ENCODE data around the gene FER.
"Not testable (repeated sequence)": the region's sequence is repeated elsewhere in the genome, so short reads cannot be mapped to it uniquely, and the experiment has no call there.

Gene FER

DNA sequence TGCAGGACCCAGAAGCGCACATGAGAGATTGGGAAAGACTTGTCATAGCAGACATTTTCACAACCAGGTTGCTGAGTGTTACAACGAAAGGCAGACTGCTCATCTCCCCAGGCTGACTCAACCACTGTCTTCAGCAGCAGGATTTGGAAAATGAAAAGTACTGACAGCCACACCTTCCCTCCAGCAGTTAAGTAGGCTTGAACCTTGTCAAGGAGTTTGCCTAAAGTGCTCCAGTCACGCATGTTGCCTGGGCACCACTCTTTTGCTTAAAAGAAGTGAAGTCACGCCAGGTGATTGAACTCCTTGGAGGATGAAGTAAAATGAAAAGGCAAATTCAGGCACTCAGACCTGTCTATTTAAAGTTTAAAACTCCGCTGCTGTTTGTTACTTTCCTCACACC lies 304.5 kb downstream of the FER start:
- not testable (repeated sequence) for DNase-seq

DNA sequence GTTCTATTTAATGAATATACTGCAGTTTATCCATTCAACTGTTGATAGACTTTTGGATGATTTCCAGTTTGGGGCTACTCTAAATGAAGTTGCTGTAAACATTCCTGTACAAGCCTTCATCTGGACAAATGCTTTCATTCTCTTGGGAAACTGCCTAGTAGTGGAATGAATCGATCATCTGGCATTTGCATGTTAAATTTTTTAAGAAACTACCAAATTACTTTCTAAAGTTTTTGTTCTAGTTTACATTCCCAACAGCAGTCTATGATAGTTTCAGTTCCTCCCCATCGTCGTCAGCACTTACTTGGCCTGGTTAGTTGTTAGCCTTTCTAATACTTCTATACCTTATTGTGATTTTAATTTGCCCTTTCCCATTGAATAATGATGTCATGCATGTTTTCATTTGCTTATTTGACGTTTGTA lies 306.3 kb downstream of the FER start:
- DNase-seq: no peak

DNA sequence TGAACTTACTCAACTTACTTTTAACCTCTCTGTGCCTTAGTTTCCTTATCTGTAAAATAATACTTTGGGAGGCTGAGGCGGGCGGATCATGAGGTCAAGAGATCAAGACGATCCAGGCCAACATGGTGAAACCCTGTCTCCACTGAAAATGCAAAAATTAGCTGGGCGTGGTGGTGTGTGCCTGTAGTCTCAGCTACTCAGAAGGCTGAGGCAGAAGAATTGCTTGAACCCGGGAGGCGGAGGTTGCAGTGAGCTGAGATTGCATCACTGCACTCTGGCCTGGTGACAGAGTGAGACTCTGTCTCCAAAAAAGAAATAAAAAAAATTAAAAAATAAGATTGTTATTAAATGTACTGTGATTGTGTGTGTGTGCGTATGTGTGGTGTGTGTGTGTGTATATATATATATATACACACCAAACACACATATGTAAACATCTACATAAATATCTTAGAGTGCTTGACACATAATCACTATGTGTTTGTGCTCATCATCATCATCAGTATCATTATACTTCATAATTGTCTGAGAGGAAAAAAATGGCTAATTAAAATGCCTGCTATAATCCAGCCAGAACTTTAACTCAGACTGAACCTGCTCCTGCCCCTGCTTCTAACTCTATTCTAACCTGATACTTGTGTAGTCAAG lies 312.8 kb downstream of the FER start:
- DNase-seq: no peak

DNA sequence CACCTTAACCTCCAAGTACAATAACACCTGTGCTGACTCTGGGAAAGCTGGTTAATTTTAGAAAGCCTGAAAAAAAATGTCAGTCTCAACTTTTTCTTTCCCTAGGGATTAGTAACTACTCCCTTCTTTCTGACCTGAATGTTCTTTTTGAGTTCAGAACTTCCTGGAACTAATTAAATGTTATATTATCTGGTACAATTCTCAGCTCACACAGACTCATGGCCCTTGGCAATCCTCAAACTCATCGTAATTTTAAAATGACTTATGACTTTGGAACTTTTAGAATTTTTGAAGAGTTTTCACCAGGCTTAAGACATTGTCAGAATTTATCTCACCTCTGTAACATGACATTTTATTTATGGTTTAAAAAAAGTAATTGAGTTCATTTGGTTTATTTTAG lies 315.0 kb downstream of the FER start:
- no peak for DNase-seq

DNA sequence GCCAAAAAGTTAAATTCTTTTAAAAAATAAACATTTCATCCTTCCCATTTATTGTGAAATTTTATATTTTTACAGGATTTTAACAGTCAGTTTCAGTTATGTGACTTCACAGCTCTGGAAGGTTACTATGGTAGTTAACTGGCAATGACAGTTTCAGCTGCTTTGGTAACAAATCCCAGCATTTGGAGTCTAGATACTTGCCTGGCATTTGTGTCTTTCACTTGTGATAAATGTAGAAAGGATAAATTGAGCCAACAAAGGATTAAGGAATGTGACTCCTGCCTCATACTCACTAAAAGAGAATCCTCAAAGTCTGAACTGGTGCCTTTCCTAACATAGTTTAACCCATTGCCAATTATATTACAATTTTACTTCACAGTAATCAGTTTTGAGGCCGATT lies 315.5 kb downstream of the FER start:
- no peak for DNase-seq

DNA sequence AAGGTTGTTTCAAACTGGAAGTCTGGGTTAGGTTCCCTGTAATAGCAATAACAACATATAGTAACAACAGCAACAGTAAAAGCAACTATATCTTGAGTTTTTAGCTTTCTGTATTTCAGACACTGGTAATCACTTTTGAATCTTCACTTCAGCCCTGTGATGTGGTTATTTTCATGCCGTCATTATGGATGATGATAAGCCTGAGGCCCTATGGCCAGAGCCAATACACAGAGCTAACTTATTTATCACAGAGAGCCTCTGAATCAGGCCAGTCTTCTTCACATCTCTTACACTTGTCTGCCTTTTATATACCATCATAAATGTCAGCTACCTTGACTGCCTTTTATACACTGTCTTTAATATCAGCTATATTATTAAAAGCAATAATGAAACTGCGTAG lies 329.0 kb downstream of the FER start:
- DNase-seq: no peak

DNA sequence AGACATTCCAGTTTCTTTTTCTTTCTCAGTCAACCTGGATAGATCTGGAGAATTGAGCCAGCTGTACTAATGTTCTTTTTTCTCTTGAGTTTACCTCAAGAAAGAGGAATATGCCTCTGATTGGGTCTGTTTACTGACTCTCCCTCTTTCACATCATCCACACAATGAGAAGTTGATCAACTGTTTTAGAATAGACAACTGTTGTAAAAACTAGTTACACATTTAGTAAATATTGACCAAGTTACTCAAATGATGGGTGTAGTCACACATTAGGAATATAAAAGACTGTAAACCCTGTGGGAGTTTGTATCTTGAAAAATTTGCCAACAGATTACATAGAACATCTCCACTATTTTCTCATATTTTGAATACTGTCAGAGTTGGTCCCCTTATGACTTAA lies 330.8 kb downstream of the FER start:
- no peak for DNase-seq

DNA sequence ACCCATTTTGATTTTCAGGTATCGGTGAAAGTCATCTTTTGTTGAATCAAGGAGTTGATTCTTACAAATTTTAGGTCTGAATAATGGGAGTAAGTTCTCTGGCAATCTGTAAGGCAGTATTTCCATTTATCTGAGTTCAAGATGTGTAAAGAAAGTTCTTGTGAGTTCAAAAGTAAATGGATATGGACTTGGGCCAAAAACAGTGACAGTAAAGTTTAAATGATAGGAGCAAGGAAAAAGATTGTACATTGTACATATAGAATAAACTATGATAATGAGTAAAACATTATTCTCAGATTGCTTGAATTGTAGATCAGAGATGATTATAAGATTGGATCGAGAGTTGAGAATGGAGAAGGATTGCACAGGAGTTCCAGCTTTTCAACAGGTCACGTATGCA lies 332.8 kb downstream of the FER start:
- no peak for DNase-seq

DNA sequence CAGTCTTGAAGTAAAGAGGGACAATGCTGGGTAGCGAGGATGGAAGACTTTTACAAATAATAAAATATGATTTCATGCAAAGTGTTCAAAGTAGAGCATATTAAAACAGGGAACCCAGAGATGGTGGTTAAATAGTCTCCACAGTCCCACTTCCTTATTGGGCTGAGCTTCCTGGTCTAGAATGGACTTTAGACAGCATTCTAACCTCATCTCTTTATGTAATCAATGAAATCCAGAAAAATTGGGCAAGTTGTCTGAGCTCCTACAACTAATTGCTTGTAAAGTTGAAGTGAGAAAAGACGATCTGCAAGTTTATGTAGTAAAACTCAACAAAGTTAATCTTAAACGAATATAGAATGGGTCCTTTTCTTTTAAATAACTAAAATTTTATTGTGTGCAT lies 333.2 kb downstream of the FER start:
- DNase-seq: no peak

DNA sequence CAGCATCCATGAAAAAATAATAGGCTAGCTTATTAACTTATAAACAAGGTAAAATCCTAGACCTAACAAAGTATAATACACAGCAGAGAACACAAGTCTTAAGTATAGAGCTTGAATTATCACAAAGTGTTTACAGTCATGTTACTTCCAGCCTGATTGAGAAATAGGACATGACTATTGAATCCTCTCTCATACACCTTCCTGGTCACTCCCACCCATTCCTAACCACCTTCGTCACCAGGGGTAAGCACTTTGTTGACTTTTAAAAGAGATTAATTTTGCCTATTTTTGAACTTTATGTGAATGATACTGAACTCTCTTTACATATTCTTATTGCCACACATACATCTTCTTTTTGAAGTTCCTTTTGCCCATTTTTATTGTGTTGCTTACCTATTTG lies 336.2 kb downstream of the FER start:
- DNase-seq: no peak

DNA sequence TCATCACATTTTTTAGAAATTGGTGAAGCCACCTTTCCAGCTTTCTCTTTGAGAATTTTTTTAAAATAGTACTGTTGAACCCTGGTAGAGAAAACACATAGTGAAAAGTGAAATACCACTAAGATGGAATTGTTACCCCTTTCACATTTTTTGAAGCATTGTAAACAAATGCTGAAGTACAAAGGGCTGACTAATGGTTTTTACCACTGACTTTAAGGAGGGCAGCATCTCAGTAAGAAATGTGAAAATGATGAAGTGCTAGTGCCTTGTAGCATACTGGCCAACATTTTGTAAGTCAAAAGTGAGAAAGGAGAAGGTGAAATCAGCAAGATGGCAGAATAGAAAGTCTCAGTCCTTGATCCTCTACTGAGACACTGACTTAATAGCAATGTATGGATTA lies 341.5 kb downstream of the FER start:
- no peak for DNase-seq

DNA sequence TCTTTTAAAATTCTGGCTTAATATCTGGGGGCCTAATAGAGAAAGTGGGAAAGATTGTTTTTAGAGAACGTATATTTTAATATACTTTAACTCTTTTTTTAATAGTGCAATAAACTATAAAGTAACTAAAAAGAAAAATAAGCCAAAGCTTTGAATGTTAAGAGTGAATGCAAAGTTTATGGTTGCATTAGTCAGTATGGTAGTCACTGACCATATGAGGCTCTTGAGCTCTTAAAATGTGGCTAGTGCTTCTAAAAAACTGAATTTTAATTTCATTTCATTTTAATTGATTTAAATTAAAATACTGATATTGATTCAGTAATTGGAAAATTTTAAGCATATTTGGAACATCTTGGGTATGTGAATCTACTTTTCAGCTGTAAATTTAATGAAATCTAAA lies 351.4 kb downstream of the FER start:
- no peak for DNase-seq

DNA sequence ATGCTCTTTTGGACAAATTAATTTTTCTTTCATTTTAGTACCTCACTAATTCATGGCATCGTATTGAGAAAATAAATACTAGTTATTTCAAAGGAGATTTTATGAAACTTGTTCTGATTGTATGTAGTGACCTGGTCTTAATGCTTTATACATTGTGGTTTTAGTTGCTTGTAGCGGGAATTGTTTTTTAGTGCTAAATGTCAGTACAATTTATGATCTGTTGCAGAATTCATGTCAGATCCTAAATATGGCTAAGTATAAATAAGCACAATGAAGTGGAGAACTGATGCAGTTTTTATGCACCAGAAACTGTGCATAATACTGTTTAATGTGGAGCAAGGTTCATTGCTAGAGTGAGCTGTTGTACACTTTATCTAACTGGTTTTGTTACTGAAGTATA lies 353.3 kb downstream of the FER start:
- no peak for DNase-seq

DNA sequence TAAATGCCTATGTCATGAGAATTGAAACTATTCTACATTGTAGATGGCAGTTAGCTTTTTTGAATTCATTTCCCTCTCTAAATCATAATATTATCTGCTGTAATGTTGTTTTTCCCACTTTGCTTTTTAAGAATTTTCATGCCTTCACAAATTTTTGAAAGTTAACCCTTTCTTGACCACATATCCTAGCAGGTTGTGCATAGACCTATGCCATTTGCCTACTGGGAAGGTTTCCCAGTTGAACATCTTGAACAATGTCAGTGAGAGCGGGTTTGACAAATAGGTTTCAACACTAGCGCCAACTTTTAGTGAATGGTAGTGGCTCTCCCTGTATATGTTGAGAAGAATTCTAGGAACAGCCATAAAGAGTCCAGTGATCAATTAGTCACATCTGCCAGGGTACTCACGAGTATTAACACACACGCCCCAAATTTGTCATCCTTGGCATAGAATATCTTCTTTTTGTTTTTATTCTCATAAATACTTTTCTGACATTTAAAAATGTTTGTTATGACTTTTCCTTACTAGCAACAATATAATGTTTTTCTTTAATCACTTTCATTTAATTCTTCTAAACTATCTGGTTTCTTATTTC lies 354.5 kb downstream of the FER start:
- no peak for DNase-seq

DNA sequence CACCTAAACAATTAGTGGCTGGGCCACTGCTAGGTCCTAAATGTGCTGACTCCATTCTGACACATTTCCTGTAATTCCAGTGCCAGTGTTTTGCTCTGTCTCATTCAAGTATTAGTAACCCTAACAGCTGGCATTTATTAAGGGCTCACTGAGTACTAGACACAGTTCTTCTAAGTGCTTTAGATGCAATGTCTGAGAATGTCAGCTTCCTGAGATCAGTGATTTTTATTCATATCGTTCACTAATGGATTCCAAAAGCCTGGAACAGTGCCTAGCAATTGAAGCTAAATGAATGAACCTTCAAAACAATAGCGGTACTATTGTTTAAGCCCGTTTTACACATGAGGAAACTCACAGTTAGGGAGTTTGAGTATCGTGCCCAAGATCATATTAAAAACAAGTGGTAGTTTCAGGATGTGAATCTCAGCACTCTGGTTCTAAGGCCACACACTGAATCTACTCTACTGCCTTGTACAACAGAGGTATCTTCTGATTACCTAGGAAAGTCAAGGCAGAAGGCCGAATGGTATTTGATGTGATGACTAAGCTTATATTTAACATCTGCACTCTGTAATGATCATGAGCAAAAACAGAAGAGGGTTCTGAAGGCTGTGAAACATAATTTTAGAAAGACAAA lies 358.1 kb downstream of the FER start:
- DNase-seq: no peak

DNA sequence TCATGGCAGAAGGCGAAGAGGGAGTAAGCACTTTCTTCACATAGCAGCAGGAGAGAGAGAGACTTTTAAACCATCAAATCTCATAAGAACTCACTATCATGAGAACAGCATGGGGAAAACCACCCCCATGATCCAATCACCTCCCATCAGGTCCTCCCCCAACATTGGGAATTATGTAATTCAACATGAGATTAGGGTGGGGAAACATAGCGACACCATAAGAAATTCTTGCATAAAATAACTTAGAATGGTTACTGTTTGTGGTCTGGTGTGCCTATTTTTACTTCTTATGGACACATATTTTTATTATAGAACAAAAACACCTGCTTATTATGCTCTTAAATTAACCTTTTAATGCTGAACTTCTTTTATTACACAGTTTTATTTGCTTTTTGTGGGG lies 364.0 kb downstream of the FER start:
- DNase-seq: no peak

DNA sequence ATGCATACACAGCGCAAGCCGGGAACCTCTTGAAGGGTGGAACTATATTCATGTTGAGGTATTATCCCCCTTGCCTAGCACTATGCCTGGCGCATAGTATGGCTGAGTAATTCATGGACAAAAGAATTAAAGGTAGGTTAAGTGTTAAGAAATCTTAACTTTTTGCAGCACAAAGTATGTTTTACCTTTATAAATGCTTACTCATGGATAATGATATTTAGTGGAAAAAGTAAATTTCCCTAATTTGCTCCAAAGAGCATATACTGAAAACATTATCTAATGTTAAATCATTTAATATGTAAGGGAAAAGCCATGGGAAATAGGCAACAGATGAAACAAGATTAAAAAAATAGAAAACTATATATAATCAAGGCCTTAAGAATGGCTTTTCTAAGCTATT lies 365.9 kb downstream of the FER start:
- DNase-seq: no peak

DNA sequence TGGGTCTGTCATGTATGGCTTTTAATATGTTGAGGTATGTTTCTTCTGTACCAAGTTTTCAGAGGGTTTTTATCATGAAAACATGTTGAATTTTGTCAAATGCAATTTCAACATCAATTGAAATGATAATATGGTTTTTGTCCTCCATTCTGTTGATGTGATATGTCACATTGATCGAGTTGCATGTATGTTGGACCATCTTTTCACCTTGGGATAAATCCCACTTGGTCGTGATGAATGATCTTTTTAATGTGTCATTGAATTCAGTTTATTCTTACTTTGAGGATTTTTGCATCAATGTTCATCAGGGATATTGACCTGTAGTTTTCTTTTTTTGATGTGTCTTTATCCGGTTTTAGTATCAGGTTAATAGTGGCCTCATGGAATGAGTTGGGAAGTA lies 373.5 kb downstream of the FER start:
- DNase-seq: no peak

DNA sequence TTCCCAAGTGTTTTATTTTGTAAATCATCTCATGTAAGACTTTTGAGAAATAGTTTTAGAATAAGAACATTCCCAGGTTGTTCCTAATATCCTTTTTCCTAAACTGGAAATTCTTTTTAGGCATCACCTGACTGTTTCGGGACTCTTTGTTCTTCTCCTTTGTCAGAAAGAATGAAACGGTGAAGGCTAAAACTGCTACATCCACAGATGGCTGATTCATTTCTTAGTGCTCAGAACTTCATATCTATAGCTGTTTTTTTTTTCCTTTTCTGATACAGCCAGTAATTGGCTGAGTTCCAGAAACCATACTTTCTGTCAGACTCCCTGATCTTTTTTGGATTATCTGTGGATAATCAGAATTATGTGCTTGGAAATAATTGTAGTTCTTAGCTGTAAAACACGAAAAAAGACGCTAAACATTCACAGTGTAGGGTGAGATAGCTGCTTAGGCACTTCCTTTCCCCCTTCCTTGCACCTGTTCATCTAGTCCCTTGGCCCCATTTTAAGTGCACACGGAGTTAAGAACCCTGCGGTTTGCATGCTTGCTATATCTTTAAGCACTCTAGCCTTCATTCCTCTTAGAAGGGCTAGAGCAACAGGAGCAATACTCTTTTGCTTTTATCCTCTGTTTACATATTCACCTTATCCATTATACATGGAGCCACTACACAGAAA lies 378.2 kb downstream of the FER start:
- DNase-seq: no peak

DNA sequence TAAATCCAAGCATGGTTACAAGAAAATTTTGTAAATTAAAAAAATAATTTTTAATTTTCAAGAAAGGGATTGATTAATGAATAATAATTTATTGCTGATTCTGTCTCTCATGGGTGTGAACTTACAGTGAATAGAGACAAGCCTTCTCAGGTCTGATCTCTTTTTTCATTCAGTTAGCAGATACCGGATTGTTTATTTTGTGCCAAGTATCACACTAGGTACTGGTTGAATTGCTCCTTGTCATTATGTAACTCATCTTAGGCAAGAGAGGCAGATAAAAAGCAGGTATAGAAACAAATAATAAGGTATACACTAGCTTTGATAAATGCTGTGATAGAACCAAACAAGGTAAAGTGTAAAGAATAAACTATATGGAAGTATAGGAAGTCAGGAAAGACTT lies 378.8 kb downstream of the FER start:
- DNase-seq: no peak

DNA sequence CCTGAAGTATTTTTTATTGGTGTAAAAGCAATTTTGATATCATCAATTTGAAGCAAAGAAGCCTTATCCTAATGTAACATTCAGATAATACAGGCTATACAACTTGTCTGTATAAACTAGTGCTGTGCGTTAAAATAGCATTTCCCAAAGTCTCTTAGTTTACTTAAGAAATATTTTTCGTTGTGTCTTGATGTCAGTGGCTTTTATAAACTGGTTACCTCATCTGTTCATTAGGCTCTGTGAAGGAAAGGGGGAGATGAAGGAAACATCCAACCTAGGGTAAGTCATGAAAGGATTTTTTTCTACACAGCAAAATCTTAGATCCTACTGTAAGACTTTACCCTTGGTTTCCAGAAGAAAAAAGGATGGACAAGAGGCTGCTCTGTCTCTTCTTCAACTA lies 389.2 kb downstream of the FER start:
- no peak for DNase-seq

DNA sequence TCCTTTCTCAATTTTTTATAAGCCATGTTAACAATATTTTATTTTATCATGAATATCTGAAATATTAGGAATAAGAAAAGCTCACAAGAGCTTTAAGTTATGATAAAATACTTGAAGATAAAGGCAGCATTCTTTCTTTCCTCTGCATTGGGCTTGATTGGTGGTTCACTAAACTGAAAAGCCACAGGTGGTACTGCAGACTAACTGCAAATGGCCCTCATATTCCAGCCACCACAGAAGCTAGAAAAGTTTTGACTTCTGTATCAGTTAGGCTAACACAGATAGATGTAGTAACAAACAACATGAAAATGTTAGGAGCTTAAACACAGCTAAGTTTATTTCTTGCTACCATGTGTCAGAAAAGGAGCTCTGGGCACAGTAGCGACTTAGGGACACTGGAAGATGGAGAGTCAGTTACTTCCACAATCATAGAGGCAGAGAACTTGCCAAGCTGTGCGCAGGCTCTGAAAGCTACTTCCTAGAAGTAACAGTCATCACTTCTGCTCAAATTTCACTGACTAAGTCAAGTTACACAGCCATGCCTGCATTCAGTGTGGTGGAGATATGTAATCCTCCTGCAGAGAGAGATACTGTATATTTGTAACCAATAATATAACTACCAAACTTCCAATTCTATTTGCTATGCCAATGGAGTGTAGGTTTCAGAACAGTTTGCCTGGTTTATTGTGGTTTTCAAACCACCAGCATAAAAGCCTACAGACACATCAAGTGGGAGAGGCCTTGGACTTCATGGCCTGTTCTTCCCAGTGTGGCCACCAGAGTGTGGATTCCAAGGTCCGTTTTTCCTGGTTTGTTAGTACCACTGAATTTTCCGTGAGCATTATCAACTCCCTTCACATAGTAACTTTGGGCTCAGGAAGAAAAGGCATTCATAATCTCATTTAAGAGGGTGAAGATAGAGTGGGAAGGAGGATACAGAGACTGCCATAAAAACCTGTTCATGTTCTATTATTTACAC lies 393.8 kb downstream of the FER start:
- no peak for DNase-seq

DNA sequence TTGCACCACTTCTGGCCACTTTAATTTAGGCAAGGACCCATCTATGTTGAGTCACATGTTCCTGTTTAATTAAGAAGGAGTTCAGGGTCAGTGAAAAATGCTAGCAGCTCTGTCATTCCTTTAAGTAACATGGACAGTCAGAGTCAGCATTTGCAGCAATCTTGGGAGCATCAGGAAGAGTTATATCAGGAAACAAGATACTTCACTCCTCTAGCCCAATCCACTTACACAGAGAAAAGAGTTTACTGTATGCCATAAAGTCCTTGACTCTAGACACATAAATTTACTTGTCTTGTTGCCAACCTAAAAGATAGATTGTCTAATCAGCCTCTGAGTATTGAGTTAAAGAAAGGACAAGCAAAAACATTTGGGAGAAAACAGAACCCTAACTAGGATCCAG lies 395.3 kb downstream of the FER start:
- no peak for DNase-seq

All from activated T-cell treated with anti-CD3 and anti-CD28 coated beads, Interleukin-2, amount 50 U/mL, for 1 hour (primary cell).